HG02798 (cell line): ENCODE data around the gene PHF21A.

Experiments
- ATAC-seq: cut with Tn5 transposase; IDR thresholded peaks from one replicate; pipeline ENCODE4 v1.9.1; 2021; ENCODE audit warnings: mild to moderate bottlenecking; ENCODE audit not compliant: unreplicated experiment, poor library complexity

PHF21A gene

DNA sequence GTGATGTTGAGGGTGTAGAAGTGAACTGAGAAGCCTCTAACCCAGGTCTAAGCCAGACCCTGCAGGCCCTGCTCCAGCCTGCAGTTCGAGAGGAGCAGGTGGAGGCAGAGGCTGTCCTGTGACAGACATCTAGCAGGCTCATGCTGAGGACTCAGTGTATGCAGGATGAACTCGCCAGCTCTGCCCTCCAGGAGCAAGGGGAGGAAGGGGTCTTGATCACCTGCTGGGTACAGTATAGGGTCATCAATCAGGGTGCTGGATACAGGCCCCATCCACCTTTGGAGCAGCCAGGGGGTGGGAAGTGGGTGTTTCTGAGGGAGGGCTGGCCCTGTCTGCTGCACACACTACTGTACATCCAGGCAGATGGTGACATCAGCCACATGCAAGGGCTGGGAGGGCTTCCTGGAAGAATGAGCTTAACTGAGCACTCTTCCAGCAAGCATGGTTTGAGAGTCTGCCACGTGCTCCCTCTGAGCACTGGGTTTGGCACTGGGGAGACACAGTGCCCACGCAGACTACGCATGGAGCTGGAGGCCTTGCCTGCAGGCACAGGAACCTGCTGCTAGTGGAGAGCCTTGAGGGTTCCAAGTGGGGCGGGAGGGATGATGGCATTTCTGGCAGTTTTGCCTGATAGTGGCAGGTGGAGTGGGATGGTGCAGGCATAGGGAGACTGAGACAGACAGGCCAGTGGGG lies 226.6 kb downstream of the PHF21A start:
- ATAC-seq: no peak

DNA sequence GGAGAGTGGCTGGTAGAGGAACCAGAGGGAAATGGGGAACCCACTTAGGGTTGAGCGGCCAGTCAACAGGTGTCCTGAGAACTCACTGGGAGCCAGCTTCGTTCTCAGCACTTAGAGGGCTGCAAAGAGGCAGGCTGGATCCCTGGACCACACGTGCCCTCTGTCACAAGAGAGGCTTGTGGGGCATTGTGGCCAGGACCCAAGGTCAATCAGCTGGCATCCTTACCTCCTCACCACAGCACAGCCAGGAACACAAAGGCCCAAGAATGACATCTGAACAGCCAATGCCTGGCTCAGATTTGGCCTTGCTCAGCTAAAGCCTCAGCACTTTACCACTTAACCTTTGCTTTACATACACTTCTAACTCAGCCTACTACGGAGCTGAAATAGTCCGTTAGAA lies 228.4 kb downstream of the PHF21A start:
- ATAC-seq: no peak

DNA sequence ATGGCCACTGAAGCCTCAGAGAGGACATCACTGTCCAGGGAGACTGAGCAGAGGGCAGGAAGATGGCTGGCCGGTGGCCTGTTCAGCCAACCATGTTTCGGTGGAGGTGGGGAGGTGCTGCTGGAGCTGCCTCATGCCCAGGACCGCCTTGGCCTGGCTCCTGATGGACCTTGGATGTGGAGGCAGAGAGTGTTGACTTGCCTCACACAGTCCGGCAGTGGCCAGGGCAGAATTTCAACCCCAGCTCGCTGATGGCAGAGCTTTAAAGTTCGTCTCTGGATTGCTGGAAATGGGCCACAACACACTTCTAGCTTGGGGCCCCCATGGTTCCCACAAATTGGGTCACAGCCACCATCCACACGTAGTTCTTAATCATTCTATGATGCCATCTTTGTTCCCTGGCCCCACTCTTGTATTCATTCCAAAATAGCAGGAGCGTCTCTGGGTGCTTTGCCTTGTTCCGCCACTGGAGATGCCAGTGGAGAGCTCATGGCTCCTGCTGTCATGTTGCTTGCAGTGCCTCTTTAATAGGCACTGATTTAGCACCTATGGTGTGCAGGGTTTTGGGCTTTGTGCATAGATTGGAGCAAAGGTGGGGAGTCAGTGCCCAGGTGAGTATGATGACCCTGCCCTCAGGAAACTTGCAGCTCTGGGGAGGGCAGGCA lies 230.2 kb downstream of the PHF21A start:
- no peak for ATAC-seq

DNA sequence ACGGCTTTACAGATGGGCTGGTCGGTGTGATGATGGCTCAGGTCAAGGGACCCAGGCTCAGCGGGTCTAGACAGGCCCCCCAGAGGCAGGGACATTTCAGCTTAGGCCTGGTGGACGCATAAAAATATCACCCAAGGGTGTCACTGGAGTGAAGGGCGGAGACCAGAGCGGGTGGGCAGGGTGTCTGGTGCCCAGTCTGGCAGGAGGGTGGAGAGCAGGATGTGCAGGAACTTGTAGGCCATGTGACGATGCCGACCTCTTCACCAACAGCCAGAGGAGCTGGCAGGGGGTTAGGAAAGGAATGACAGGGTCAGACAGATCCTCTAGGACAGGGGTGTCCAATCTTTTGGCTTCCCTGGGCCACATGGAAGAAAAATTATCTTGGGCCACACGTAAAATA lies 231.3 kb downstream of the PHF21A start:
- ATAC-seq: no peak

DNA sequence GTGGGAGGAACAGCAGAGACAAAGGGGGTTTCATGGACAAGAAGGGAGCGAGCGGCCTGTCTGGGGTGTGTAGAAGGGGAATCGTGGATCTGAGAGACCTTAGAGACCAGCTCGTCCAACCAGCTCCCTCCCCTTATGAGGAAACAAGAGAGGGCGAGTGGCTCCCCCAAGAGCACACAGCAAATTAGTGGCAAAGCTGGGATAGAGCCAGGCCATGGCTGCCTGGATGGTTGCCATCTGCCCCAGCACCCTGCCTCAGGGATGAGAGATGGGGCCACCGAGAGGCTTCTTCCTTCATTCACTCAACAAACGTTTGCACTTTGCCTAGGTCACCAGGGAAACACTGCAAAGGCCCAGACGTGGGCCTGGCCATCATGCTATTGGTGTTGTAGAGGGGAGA lies 231.7 kb downstream of the PHF21A start:
- no peak for ATAC-seq

DNA sequence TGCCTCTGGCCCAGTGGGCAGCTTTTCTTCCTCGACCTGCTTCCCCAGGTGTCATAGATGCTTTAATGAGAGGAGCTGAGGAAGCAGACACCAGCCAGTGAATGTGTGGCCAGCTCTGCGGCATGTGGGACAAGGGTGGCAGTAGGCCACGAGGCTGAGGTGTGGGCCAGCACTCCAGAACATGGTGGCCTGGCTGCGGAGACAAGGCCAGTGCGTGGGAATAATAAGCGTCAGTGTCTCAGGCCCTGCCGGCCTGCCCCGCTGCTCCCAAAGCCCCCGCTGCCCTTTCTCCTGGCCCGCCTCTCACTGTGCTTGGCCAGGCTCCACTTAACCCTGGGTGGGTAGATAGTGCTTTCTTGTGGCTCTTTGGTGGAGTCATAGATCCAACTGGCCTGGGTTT lies 233.7 kb downstream of the PHF21A start:
- no peak for ATAC-seq

DNA sequence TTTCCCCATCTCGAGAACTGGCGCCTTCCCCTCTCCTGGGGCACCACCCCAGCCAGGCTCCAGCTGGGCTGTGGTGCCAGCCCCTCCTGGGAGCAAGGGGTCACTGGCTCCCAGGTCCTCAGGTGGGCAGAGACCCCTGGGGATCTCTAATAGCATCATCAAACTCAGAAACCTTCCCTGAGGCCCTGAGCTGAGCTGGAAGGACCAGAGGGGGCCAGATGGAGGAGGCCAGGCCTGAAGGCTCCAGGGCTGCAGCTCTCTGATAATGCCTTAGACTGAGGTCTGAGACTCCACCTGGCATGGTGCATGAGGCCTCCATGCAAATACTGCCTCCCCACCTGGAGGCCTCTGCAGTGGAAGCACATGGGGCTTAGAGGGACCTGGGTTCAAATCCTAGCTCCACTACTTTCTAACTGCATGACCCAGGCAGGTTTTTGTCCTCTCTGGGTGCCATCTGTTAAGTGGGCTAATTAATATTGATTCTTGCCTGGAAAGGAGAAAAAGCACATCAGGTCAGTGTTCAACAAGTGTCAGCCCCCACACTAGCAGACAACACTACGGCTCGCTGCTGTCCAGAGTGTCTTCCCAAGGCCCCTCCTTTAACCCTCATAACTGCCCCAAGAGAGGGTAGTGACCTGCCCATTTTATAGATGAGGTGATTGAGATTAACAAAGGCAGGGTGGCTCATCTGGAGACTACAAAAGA lies 234.3 kb downstream of the PHF21A start:
- no peak for ATAC-seq

DNA sequence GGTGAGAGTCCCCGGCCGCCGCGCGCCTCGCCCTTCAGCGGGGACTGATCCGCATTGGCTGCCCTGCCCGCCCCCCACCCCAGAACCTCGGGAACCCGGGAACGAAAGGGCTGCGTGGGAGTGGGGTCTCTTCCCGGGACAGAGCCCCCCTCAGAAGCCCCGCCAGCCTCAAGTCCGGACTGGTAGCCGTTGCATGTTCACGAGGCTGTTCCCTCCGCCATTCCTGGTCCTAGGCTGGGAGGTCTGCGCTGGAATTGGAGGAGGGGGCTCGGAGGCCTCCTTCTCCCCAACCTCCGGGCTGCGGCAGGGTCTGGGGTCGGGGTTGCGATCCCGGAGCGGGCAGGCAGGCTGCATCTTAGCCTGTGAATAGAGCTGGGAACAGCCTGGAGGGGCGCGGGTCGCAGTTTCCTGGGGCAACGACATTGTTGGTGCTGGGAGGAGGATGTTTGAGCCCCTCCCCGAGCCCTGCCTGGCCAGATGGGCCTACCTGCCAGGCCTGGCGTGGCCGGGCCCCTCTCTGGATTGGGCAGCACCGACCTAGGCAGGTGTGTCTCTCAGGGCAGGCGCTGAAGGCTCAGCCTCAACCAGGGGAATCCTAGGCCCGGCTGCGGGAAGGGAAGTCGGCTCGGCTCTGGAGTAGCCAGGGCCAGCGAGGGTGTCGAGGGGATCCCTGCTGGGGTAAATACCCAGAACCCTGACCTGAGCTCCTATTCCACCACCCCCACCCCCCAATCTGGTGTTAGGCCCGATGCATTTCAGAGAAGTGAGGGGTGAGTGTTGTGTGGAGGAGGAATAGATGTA lies 235.1 kb downstream of the PHF21A start:
- ATAC-seq: no peak

DNA sequence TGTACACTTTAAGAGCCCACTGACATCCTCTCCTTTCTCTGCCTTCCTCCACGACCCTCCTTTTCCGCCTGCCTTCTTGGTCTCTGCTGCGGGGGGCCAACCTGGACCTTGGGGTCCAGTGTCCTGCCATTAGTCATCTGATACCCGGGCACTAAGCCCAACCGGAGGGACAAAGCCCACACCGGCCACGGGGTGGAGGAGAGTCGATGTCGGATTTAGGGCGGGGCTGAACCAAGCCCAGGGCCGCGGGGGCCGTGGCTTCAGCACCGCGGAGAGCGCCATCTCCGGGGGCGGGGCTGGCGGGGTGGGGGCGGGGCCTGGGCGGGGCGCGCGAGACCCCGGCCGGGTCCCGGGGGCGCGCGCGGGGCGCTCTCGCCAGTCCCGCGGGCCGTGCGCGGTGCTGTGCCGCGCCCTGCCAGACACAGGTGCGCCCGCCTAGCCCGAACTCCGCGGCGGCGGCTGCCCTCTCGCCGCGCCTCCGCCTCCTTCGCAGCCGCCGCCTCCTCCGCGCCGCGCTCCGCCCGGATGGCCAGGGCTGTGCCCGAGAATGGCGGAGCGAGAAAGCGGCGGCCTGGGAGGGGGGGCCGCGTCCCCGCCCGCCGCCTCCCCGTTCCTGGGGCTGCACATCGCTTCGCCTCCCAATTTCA lies 235.9 kb downstream of the PHF21A start, which contains the start of gene MAPK8IP1:
MAPK8IP1 (plus strand) TSS at position 378 of the 647 bp plus-strand sequence; CDS start at position 548, 170 bp downstream.
- ATAC-seq: peak; percentile 62

DNA sequence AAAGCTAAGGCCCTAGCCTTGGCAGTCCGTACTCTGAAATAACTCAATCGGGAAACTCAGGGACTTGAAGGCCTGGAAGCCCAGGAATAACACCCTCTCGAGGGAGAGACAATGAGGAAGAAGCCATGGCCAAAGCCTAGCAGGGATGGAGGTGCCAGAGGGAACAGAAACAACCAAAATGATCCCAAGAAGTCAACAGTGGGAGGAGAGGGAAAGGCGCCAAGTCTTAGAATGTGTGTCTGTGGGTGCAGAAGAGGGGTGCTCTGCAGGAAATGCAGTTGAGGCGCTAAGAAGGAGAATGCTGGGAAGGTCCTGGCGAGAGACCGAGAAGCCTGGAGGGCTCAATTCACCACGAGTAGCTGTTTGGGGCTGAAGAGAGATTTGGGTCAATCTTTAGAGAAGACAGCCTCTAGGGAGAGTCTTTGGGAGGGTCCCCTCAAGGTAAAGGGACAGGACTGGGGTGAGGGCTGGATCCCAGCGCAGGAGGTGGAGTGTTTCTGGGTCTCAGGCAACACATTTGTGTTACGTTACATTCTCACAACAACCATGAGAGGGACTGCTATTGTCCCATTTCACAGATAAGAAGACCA lies 236.6 kb downstream of the PHF21A start:
- no peak for ATAC-seq
